A673 (cell line): Measurements from ENCODE around the gene BTG4. TPM values are rescaled to one million over a fixed set of nuclear protein-coding genes. Genes with fewer than 3 reads are reported as not detected.

Experiments used
- BruUV-seq: library from RNA; stranded (reverse); fragments of 400-500 nt; replicated peaks from 2 replicates; lab custom pipeline; 2021; lab: Mats Ljungman, UMichigan
- CTCF ChIA-PET: fragments of 300-600 bp; sonication (Branson Sonifier 250); formaldehyde crosslinking; loops from one replicate; lab custom pipeline; 2022; ENCODE audit warnings: antibody characterized with exemption; lab: Charles Lee
- POLR2A ChIA-PET: fragments of 300-600 bp; sonication (Branson Sonifier 250); formaldehyde crosslinking; loops from one replicate; lab custom pipeline; 2022; ENCODE audit warnings: antibody characterized with exemption; ENCODE audit not compliant: low non-redundant PET; lab: Charles Lee
- DNase-seq: peaks from one replicate; pipeline ENCODE4 v3.0.0-alpha.2; 2015; ENCODE audit warnings: low spot score
- H3K27ac ChIP-seq: fragments of 200-600 bp; sonication (generic); 2 replicates; pipeline ENCODE4 v1.5.1; 2016; ENCODE audit warnings: mixed run types, low read depth, mild to moderate bottlenecking, mixed read lengths, antibody characterized with exemption, low read length; ENCODE audit not compliant: poor library complexity, severe bottlenecking
- H3K27me3 ChIP-seq: fragments of 200-600 bp; sonication (generic); replicated peaks from 2 replicates; pipeline ENCODE4 v1.6.1; 2017; ENCODE audit warnings: mixed run types, low read depth, mild to moderate bottlenecking, mixed read lengths, antibody characterized with exemption, low read length; ENCODE audit not compliant: insufficient read depth, poor library complexity
- H3K36me3 ChIP-seq: fragments of 200-600 bp; sonication (generic); 2 replicates; pipeline ENCODE4 v1.6.1; 2016; ENCODE audit warnings: mixed run types, mild to moderate bottlenecking, mixed read lengths, antibody characterized with exemption, low read length; ENCODE audit not compliant: insufficient read depth, poor library complexity, severe bottlenecking
- H3K4me1 ChIP-seq: fragments of 200-600 bp; sonication (generic); 2 replicates; pipeline ENCODE4 v1.6.1; 2017; ENCODE audit warnings: mixed run types, mild to moderate bottlenecking, mixed read lengths, antibody characterized with exemption, low read length; ENCODE audit not compliant: insufficient read depth, poor library complexity, severe bottlenecking
- H3K4me3 ChIP-seq: fragments of 200-600 bp; sonication (generic); 2 replicates; pipeline ENCODE4 v1.5.1; 2016; ENCODE audit warnings: low read depth, mixed run types, mild to moderate bottlenecking, mixed read lengths, low read length; ENCODE audit not compliant: poor library complexity, severe bottlenecking
- H3K9me3 ChIP-seq: fragments of 200-600 bp; sonication (generic); 2 replicates; pipeline ENCODE4 v1.6.1; 2016; ENCODE audit warnings: mixed run types, low read depth, mild to moderate bottlenecking, mixed read lengths, antibody characterized with exemption, low read length; ENCODE audit not compliant: poor library complexity, severe bottlenecking
- CTCF ChIP-seq: fragments of 300-800, 200-600 bp; sonication (generic); conservative IDR thresholded peaks from 2 replicates; pipeline ENCODE4 v1.5.1; 2017; ENCODE audit warnings: low read depth, mild to moderate bottlenecking, antibody characterized with exemption, low read length, moderate library complexity, mixed read lengths
- EZH2 ChIP-seq: fragments of 200-600 bp; sonication (generic); IDR thresholded peaks from 2 replicates; pipeline ENCODE4 v1.6.1; 2017; ENCODE audit warnings: borderline replicate concordance, low read depth, mild to moderate bottlenecking, mixed read lengths, antibody characterized with exemption, low read length; ENCODE audit not compliant: poor library complexity, severe bottlenecking
- intact Hi-C: fragments of 100-400 bp; cut with micrococcal nuclease; formaldehyde crosslinking; loops from one replicate; pipeline ENCODE4 v1.10.0; 2022; ENCODE audit not compliant: unreplicated experiment
- total RNA-seq: library from RNA; stranded (reverse); gene quantifications from 2 replicates; pipeline ENCODE4 v1.2.3, GENCODE V29; 2021

The BTG4 gene
- total RNA-seq, 1 experiment from 2014 or later: not detected

- Histone ChIP-seq H3K36me3 (no peaks in the 10 kb centered on the region), H3K4me3 (no peak overlapping the region), H3K9me3 (no peaks in the 10 kb centered on the region), H3K27ac (no peak overlapping the region), H3K27me3 (no peaks in the 10 kb centered on the region), H3K4me1 (peaks cover 8% of the 10 kb centered on the region)
- BruUV-seq: no TSS peak
- no peak for DNase-seq
- TF ChIP-seq EZH2: no peak
- no peak for TF ChIP-seq CTCF
- POLR2A ChIA-PET: no interaction called here
- CTCF ChIA-PET: no interaction called here
- intact Hi-C loops: no loop called here
Measured at GRCh38 chr11:111472228-111472627, 40.0 kb downstream of the BTG4 start.

GRCh38 chr11:111469200-111469599, 43.0 kb downstream of the BTG4 start:
- ChIA-PET POLR2A (no interaction called here), CTCF (no interaction called here)
- Histone ChIP-seq H3K9me3 (no peaks in the 10 kb centered on the region), H3K36me3 (no peaks in the 10 kb centered on the region), H3K4me3 (no peak overlapping the region), H3K27ac (no peak overlapping the region), H3K4me1 (no peaks in the 10 kb centered on the region), H3K27me3 (no peaks in the 10 kb centered on the region)
- intact Hi-C loops: no loop called here
- no peak for DNase-seq
- TF ChIP-seq CTCF (no peak), EZH2 (no peak)
- BruUV-seq: no TSS peak

GRCh38 chr11:111466615-111467014, 45.6 kb downstream of the BTG4 start:
- BruUV-seq: no TSS peak
- intact Hi-C loops: no loop called here
- POLR2A ChIA-PET: no interaction called here
- Histone ChIP-seq H3K27me3 (no peaks in the 10 kb centered on the region), H3K36me3 (no peaks in the 10 kb centered on the region), H3K27ac (no peak overlapping the region), H3K4me3 (no peak overlapping the region), H3K9me3 (no peaks in the 10 kb centered on the region), H3K4me1 (no peaks in the 10 kb centered on the region)
- no peak for DNase-seq
- no peak for TF ChIP-seq CTCF
- no peak for TF ChIP-seq EZH2
- CTCF ChIA-PET: no interaction called here
